ENCODE results near the gene CX3CR1.

Gene CX3CR1

DNA sequence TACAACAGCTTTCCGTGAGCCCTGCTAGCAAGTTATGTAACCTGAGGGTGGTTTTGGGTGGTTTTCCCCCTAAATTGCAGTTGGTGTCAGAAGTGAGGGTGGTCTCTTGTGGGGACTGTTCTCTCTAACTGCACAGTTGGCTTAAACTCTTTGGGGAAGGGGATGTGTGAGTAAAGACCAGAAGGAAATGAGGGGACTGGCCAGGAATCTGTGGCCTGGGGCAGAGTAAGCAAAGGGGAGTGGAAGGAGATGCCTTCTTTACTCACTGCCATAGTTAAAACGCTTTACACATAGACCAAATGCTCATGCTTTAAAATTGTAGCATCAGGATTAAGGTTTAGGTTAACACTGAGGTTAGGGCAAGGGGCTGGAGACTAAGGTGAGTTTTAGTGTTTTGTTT is 66.2 kb downstream of the CX3CR1 start:
- Histone ChIP-seq H3K27ac (ENCODE audit: low read length) (no peak overlapping the region), H3K9ac (ENCODE audit: low read length) (no peak overlapping the region), H3K27me3 (ENCODE audit: low read depth, low read length) (no peaks in the 10 kb centered on the region)

More for the DNA sequence above, 66.2 kb downstream of the CX3CR1 start:
- Histone ChIP-seq H3K4me2 (ENCODE audit: low read length) (no peak overlapping the region), H3K4me1 (ENCODE audit: low read length) (peaks cover 56% of the 10 kb centered on the region), H3K4me3 (ENCODE audit: low read length) (no peak overlapping the region), H3K36me3 (replicated peaks; ENCODE audit: low read depth, low read length) (no peaks in the 10 kb centered on the region), H2AFZ (ENCODE audit: low read depth, low read length) (no peak overlapping the region), H3K79me2 (ENCODE audit: low read length) (no peaks in the 10 kb centered on the region), H4K20me1 (ENCODE audit: insufficient read depth, low read length) (no peaks in the 10 kb centered on the region), H3K9me3 (ENCODE audit: insufficient read depth, low read length) (peaks cover 3% of the 10 kb centered on the region; the same call in 1 of the 2 replicates)
- TF ChIP-seq, protein P1, sequence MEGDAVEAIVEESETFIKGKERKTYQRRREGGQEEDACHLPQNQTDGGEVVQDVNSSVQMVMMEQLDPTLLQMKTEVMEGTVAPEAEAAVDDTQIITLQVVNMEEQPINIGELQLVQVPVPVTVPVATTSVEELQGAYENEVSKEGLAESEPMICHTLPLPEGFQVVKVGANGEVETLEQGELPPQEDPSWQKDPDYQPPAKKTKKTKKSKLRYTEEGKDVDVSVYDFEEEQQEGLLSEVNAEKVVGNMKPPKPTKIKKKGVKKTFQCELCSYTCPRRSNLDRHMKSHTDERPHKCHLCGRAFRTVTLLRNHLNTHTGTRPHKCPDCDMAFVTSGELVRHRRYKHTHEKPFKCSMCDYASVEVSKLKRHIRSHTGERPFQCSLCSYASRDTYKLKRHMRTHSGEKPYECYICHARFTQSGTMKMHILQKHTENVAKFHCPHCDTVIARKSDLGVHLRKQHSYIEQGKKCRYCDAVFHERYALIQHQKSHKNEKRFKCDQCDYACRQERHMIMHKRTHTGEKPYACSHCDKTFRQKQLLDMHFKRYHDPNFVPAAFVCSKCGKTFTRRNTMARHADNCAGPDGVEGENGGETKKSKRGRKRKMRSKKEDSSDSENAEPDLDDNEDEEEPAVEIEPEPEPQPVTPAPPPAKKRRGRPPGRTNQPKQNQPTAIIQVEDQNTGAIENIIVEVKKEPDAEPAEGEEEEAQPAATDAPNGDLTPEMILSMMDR (IDR thresholded peaks at IDR 0.05; ENCODE audit: low read depth, low read length) = no peak
- TF ChIP-seq EZH2phosphoT487 (IDR thresholded peaks at IDR 0.05; ENCODE audit: low read depth) = no peak
